Coronary artery (tissue), 2 donors: ENCODE data around the gene SLC25A23.
A peak's percentile ranks its signal among the peaks of the same experiment; 100 is the strongest.

ENCODE experiments used
- DNase-seq: peaks from one replicate; pipeline ENCODE4 v3.0.0-alpha.2; 2017; ENCODE audit warnings: low spot score
- H3K27ac ChIP-seq, 2 donors: fragments of 200-600 bp; sonication (generic); one replicate each; pipeline ENCODE4 v1.5.1; 2016 to 2019
- H3K4me3 ChIP-seq: fragments of 200-600 bp; sonication (generic); 2 replicates; pipeline ENCODE4 v1.5.1; 2016; ENCODE audit warnings: mild to moderate bottlenecking, moderate library complexity
- CTCF ChIP-seq: fragments of 200-600 bp; sonication (generic); IDR thresholded peaks from one replicate; pipeline ENCODE4 v1.5.1; 2019; ENCODE audit warnings: antibody characterized with exemption

Gene SLC25A23

GRCh38 chr19:6484831-6485230, 25.2 kb upstream of the SLC25A23 start:
- no peak for TF ChIP-seq CTCF
- no peak overlapping the region for H3K27ac ChIP-seq
- no peak overlapping the region for H3K4me3 ChIP-seq
- DNase-seq: no peak

GRCh38 chr19:6484230-6484629, 24.6 kb upstream of the SLC25A23 start:
- no peak for DNase-seq
- Histone ChIP-seq H3K27ac (no peak overlapping the region), H3K4me3 (no peak overlapping the region)
- no peak for TF ChIP-seq CTCF

- Histone ChIP-seq H3K4me3 (no peak overlapping the region), H3K27ac (no peak overlapping the region)
- no peak for TF ChIP-seq CTCF
- DNase-seq: no peak
Measured at GRCh38 chr19:6483235-6483634, 23.6 kb upstream of the SLC25A23 start.

GRCh38 chr19:6482343-6482686, 22.7 kb upstream of the SLC25A23 start:
- no peak overlapping the region for H3K27ac ChIP-seq
- no peak for DNase-seq
- H3K4me3 ChIP-seq: no peak overlapping the region
- no peak for TF ChIP-seq CTCF

GRCh38 chr19:6481541-6482342, 22.1 kb upstream of the SLC25A23 start, which contains the start of gene DENND1C:
Gene DENND1C, minus strand, starts transcription at chr19:6481787. Its CDS starts 92 bp downstream, at chr19:6481695.
- DNase-seq: no peak
- Histone ChIP-seq H3K4me3 (peak within 1 kb of the TSS; percentile 58), H3K27ac (peak within 1 kb of the TSS in 1 of 2 donors; percentile 22)
- no peak for TF ChIP-seq CTCF

- Histone ChIP-seq H3K27ac (no peak overlapping the region), H3K4me3 (peak overlapping the region; percentile 58)
- no peak for TF ChIP-seq CTCF
- DNase-seq: no peak
Measured at GRCh38 chr19:6480848-6481415, 21.3 kb upstream of the SLC25A23 start.
